IMR-90 (cell line): ENCODE results near the gene AOPEP. TPM values are rescaled to one million over a fixed set of nuclear protein-coding genes. Genes with fewer than 3 reads are reported as not detected.

Source experiments
- ATAC-seq: fragments of 200-7000 bp; cut with Tn5 transposase; 2 replicates; pipeline ENCODE4 v1.9.1; 2020; ENCODE audit warnings: low read depth, mild to moderate bottlenecking, moderate library complexity
- BruUV-seq: library from RNA; stranded (reverse); fragments of 400-500 nt; replicated peaks from 2 replicates; lab custom pipeline; 2021; lab: Mats Ljungman, UMichigan
- CTCF ChIA-PET: fragments of 300-600 bp; formaldehyde crosslinking; extraction: SDS; loops from one replicate; lab custom pipeline; 2021; ENCODE audit warnings: antibody characterized with exemption; lab: Yijun Ruan, JAX
- POLR2A ChIA-PET: fragments of 300-600 bp; sonication (Branson Sonifier 250); formaldehyde crosslinking; loops from one replicate; lab custom pipeline; 2022; ENCODE audit warnings: antibody characterized with exemption; ENCODE audit not compliant: unreplicated experiment; lab: Charles Lee
- DNase-seq: peaks from one replicate; pipeline ENCODE4 v3.0.0; 2013
- H2AFZ ChIP-seq: replicated peaks from 2 replicates; pipeline ENCODE3; 2013; ENCODE audit warnings: low read length, mild to moderate bottlenecking; ENCODE audit not compliant: poor library complexity
- H2AK5ac ChIP-seq: 2 replicates; pipeline ENCODE4 v1.6.1; 2013; ENCODE audit warnings: low read depth, low read length, inconsistent platforms
- H2AK9ac ChIP-seq: replicated peaks from 2 replicates; pipeline ENCODE3; 2013; ENCODE audit warnings: mild to moderate bottlenecking, low read depth, low read length, moderate library complexity; ENCODE audit not compliant: poor library complexity
- H2BK120ac ChIP-seq: 2 replicates; pipeline ENCODE4 v1.6.1; 2013; ENCODE audit warnings: low read depth, low read length, inconsistent platforms
- H2BK15ac ChIP-seq: 3 replicates; pipeline ENCODE4 v1.6.1; 2013; ENCODE audit warnings: low read depth, low read length, inconsistent platforms
- H2BK20ac ChIP-seq: 2 replicates; pipeline ENCODE4 v1.6.1; 2013; ENCODE audit warnings: low read depth, mild to moderate bottlenecking, inconsistent platforms, low read length, moderate library complexity
- H2BK5ac ChIP-seq: 2 replicates; pipeline ENCODE4 v1.6.1; 2013; ENCODE audit warnings: mild to moderate bottlenecking, low read depth, low read length, inconsistent platforms; ENCODE audit not compliant: poor library complexity, severe bottlenecking
- H3K14ac ChIP-seq: replicated peaks from 2 replicates; pipeline ENCODE4 v1.6.1; 2013; ENCODE audit warnings: low read depth, low read length, inconsistent platforms
- H3K18ac ChIP-seq: 2 replicates; pipeline ENCODE4 v1.6.1; 2013; ENCODE audit warnings: low read depth, low read length, control low read depth
- H3K23ac ChIP-seq: 2 replicates; pipeline ENCODE4 v1.6.1; 2013; ENCODE audit warnings: low read depth, low read length, inconsistent platforms
- H3K27ac ChIP-seq: 2 replicates; pipeline ENCODE4 v1.5.1; 2013; ENCODE audit warnings: mild to moderate bottlenecking, control low read depth, low read length; ENCODE audit not compliant: insufficient read depth
- H3K27me3 ChIP-seq: 2 replicates; pipeline ENCODE4 v1.6.1; 2013; ENCODE audit warnings: low read length; ENCODE audit not compliant: control insufficient read depth, insufficient read depth
- H3K36me3 ChIP-seq: 2 replicates; pipeline ENCODE4 v1.6.1; 2013; ENCODE audit warnings: low read length, mixed read lengths; ENCODE audit not compliant: control insufficient read depth, insufficient read depth
- H3K4ac ChIP-seq: 2 replicates; pipeline ENCODE4 v1.6.1; 2013; ENCODE audit warnings: low read depth, low read length, inconsistent platforms
- H3K4me1 ChIP-seq: 2 replicates; pipeline ENCODE4 v1.6.1; 2013; ENCODE audit warnings: low read length, mixed read lengths; ENCODE audit not compliant: control insufficient read depth, insufficient read depth
- H3K4me2 ChIP-seq: 2 replicates; pipeline ENCODE4 v1.6.1; 2013; ENCODE audit warnings: low read depth, mild to moderate bottlenecking, control low read depth, low read length, moderate library complexity
- H3K4me3 ChIP-seq: 2 replicates; pipeline ENCODE4 v1.5.1; 2013; ENCODE audit warnings: low read depth, mild to moderate bottlenecking, control low read depth, low read length, moderate library complexity; ENCODE audit not compliant: insufficient read depth
- H3K56ac ChIP-seq: 2 replicates; pipeline ENCODE4 v1.6.1; 2013; ENCODE audit warnings: low read length, inconsistent platforms; ENCODE audit not compliant: insufficient read depth; ENCODE audit errors: extremely low read depth
- H3K79me1 ChIP-seq, 2 experiments: 2 replicates each; pipeline ENCODE4 v1.6.1; 2013; ENCODE audit warnings: low read length in 2 of 2, inconsistent platforms in 1 of 2, low read depth in 1 of 2
- H3K9ac ChIP-seq: 2 replicates; pipeline ENCODE4 v1.6.1; 2013; ENCODE audit warnings: low read depth, low read length, control low read depth
- H3K9me1 ChIP-seq: 2 replicates; pipeline ENCODE4 v1.6.1; 2013; ENCODE audit warnings: low read length, inconsistent platforms; ENCODE audit not compliant: insufficient read depth
- H3K9me3 ChIP-seq: 2 replicates; pipeline ENCODE4 v1.6.1; 2013; ENCODE audit warnings: low read length; ENCODE audit not compliant: control insufficient read depth, insufficient read depth
- H4K20me1 ChIP-seq: 2 replicates; pipeline ENCODE4 v1.6.1; 2013; ENCODE audit warnings: low read length, inconsistent platforms; ENCODE audit not compliant: insufficient read depth
- H4K5ac ChIP-seq: 2 replicates; pipeline ENCODE4 v1.6.1; 2013; ENCODE audit warnings: mild to moderate bottlenecking, low read depth, low read length, control low read depth
- H4K8ac ChIP-seq, 2 experiments: 2 replicates each; pipeline ENCODE4 v1.6.1; 2013; ENCODE audit warnings: low read depth in 2 of 2, low read length in 2 of 2, control low read depth in 1 of 2, inconsistent platforms in 1 of 2
- H4K91ac ChIP-seq: 2 replicates; pipeline ENCODE4 v1.6.1; 2013; ENCODE audit warnings: low read depth, low read length, inconsistent platforms; ENCODE audit not compliant: insufficient read depth
- BHLHE40 ChIP-seq: fragments of 150-350 bp; IDR thresholded peaks from 2 replicates; pipeline ENCODE4 v1.6.1; 2016; ENCODE audit warnings: mild to moderate bottlenecking, low read depth, low read length
- CEBPB ChIP-seq: IDR thresholded peaks from 2 replicates; pipeline ENCODE4 v1.6.1; 2012; ENCODE audit warnings: low read depth, low read length, improper control_type of control experiment
- CHD1 ChIP-seq: IDR thresholded peaks from 2 replicates; pipeline ENCODE4 v1.6.1; 2012; ENCODE audit warnings: low read depth, low read length, improper control_type of control experiment
- ELK1 ChIP-seq: fragments of 150-350 bp; IDR thresholded peaks from 2 replicates; pipeline ENCODE4 v1.6.1; 2016; ENCODE audit warnings: low read depth, mild to moderate bottlenecking, low read length, moderate library complexity, borderline replicate concordance
- FOS ChIP-seq: fragments of 150-350 bp; IDR thresholded peaks from 2 replicates; pipeline ENCODE4 v1.6.1; 2016; ENCODE audit warnings: low read depth, low read length
- MAFK ChIP-seq: IDR thresholded peaks from 2 replicates; pipeline ENCODE4 v1.6.1; 2012; ENCODE audit warnings: low read depth, low read length, improper control_type of control experiment
- MAZ ChIP-seq: IDR thresholded peaks from 2 replicates; pipeline ENCODE4 v1.6.1; 2012; ENCODE audit warnings: low read depth, mild to moderate bottlenecking, low read length, improper control_type of control experiment, moderate library complexity, borderline replicate concordance
- MXI1 ChIP-seq: IDR thresholded peaks from 2 replicates; pipeline ENCODE4 v1.6.1; 2012; ENCODE audit warnings: low read depth, mild to moderate bottlenecking, low read length, moderate library complexity, borderline replicate concordance
- NFE2L2 ChIP-seq: fragments of 150-350 bp; IDR thresholded peaks from 2 replicates; pipeline ENCODE4 v1.6.1; 2016; ENCODE audit warnings: low read depth, mild to moderate bottlenecking, low read length
- POLR2A ChIP-seq: IDR thresholded peaks from 2 replicates; pipeline ENCODE4 v1.6.1; 2012; ENCODE audit warnings: mild to moderate bottlenecking, low read depth, low read length
- RAD21 ChIP-seq: IDR thresholded peaks from 2 replicates; pipeline ENCODE4 v1.6.1; 2012; ENCODE audit warnings: low read length, improper control_type of control experiment
- RCOR1 ChIP-seq: IDR thresholded peaks from 2 replicates; pipeline ENCODE4 v1.6.1; 2012; ENCODE audit warnings: mild to moderate bottlenecking, low read length, improper control_type of control experiment; ENCODE audit not compliant: insufficient replicate concordance
- RFX5 ChIP-seq: IDR thresholded peaks from 2 replicates; pipeline ENCODE4 v1.8.0; 2012; ENCODE audit warnings: low read depth, mild to moderate bottlenecking, low read length, moderate library complexity
- SMC3 ChIP-seq: fragments of 150-350 bp; IDR thresholded peaks from 2 replicates; pipeline ENCODE4 v1.6.1; 2016; ENCODE audit warnings: low read depth, mild to moderate bottlenecking, antibody characterized with exemption, low read length, moderate library complexity
- WGBS, 2 experiments: methylation state at CpG; one replicate each; pipeline versions ENCODE4 v1.1.5 to v1.1.7; 2013; ENCODE audit warnings: missing lambda C conversion rate in 2 of 2; ENCODE audit not compliant: insufficient read length in 1 of 2; ENCODE audit errors: extremely low coverage in 2 of 2; 5-methylcytosine and 5-hydroxymethylcytosine counted together
- dilution Hi-C: fragments of 300-500 bp; cut with HindIII; formaldehyde crosslinking; loops from one replicate; pipeline ENCODE4 v1.14.3; 2018; ENCODE audit warnings: low sequenced_read_pairs; ENCODE audit not compliant: unreplicated experiment
- in situ Hi-C: fragments of 300-500 bp; cut with MboI; formaldehyde crosslinking; loops from 3 replicates; pipeline ENCODE4 v1.14.3; 2019; ENCODE audit warnings: low sequenced_read_pairs, inconsistent platforms, mixed read lengths
- intact Hi-C: fragments of 100-400 bp; cut with micrococcal nuclease; formaldehyde crosslinking; loops from 2 replicates; pipeline ENCODE4 v1.10.0; 2022
- polyA plus RNA-seq, 3 experiments: library from polyadenylated mRNA; depleted of rRNA; stranded (reverse); fragments of >200 nt; gene quantifications; 2 replicates each; pipeline ENCODE4 v1.2.3, GENCODE V29; 2012; ENCODE audit warnings: low replicate concordance in 1 of 3
- total RNA-seq: library from RNA; depleted of rRNA; stranded (reverse); fragments of >200 nt; gene quantifications from 2 replicates; pipeline ENCODE4 v1.2.3, GENCODE V29; 2012
- TF ChIP-seq, protein P1 (sequence below): conservative IDR thresholded peaks from 2 replicates; pipeline ENCODE4 v1.5.1; 2012; ENCODE audit warnings: mild to moderate bottlenecking, low read depth, low read length, improper control_type of control experiment

The AOPEP gene
- total and polyA plus RNA-seq, 2 of the 4 experiments (the other 2 are of a cell fraction), result 34.9 to 38.7 TPM

- H3K79me1 ChIP-seq, result peaks cover 0 to 9% of the 10 kb centered on the region in 2 experiments; a peak in 1 of 4 replicates
- POLR2A ChIA-PET, result no interaction called here
- DNase-seq (no peak), ATAC-seq (no peak)
- H2BK5ac ChIP-seq, result no peak overlapping the region
- H3K36me3 ChIP-seq, result peaks cover 2% of the 10 kb centered on the region; the same call in 1 of the 2 replicates
- H3K9me1 ChIP-seq, result peaks cover 8% of the 10 kb centered on the region
- H3K14ac ChIP-seq, result peak overlapping the region; percentile 42; the same call in 1 of the 2 replicates
- no peak overlapping the region; the same call in 1 of the 2 replicates for H3K23ac ChIP-seq
- intact Hi-C loops (no loop called here), in situ Hi-C loops (no loop called here), dilution Hi-C loops (no loop called here)
- no peak overlapping the region for H3K9ac ChIP-seq
- no peak overlapping the region for H4K91ac ChIP-seq
- BruUV-seq, result no TSS peak
- peak overlapping the region; percentile 33; the same call in 1 of the 2 replicates for H3K4ac ChIP-seq
- peak overlapping the region; percentile 58; the same call in 1 of the 2 replicates for H3K18ac ChIP-seq
- H2AFZ ChIP-seq, result no peak overlapping the region
- peaks cover 7% of the 10 kb centered on the region; the same call in 1 of the 2 replicates for H4K20me1 ChIP-seq
- H2BK120ac ChIP-seq, result peak overlapping the region; percentile 21; the same call in 1 of the 2 replicates
- WGBS, 2 experiments, result 83% methylated on average over 1 of the region's 7 CpGs; no CpG with 5 or more reads in 1 of the 2 experiments
- H3K27me3 ChIP-seq, result no peaks in the 10 kb centered on the region
- no peak overlapping the region for H2AK9ac ChIP-seq
- peak overlapping the region; percentile 40; the same call in 1 of the 2 replicates for H4K5ac ChIP-seq
- H2AK5ac ChIP-seq, result peak overlapping the region; percentile 69
- H4K8ac ChIP-seq, result no peak overlapping the region; a peak in 1 of 4 replicates
- no peak overlapping the region for H3K56ac ChIP-seq
- CTCF ChIA-PET, result interaction anchor here (1.3 kb wide), 1 partner anchor 310 kb away, joined by 3 read pairs; no protein-coding TSS in a partner anchor
- no peak overlapping the region for H2BK20ac ChIP-seq
- peak overlapping the region; percentile 16; the same call in 1 of the 2 replicates for H3K4me2 ChIP-seq
- peak overlapping the region; percentile 25; the same call in 1 of the 3 replicates for H2BK15ac ChIP-seq
- H3K9me3 ChIP-seq, result no peaks in the 10 kb centered on the region
- H3K4me3 ChIP-seq, result no peak overlapping the region
- H3K27ac ChIP-seq, result no peak overlapping the region
- peaks cover 20% of the 10 kb centered on the region for H3K4me1 ChIP-seq
- TF ChIP-seq NFE2L2, result no peak
- no peak for TF ChIP-seq POLR2A
- no peak for TF ChIP-seq BHLHE40
- no peak for TF ChIP-seq MAFK
- TF ChIP-seq RAD21, result no peak
- no peak for TF ChIP-seq FOS
- TF ChIP-seq, protein P1, sequence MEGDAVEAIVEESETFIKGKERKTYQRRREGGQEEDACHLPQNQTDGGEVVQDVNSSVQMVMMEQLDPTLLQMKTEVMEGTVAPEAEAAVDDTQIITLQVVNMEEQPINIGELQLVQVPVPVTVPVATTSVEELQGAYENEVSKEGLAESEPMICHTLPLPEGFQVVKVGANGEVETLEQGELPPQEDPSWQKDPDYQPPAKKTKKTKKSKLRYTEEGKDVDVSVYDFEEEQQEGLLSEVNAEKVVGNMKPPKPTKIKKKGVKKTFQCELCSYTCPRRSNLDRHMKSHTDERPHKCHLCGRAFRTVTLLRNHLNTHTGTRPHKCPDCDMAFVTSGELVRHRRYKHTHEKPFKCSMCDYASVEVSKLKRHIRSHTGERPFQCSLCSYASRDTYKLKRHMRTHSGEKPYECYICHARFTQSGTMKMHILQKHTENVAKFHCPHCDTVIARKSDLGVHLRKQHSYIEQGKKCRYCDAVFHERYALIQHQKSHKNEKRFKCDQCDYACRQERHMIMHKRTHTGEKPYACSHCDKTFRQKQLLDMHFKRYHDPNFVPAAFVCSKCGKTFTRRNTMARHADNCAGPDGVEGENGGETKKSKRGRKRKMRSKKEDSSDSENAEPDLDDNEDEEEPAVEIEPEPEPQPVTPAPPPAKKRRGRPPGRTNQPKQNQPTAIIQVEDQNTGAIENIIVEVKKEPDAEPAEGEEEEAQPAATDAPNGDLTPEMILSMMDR, result no peak
- TF ChIP-seq CEBPB, result no peak
- TF ChIP-seq SMC3, result no peak
- TF ChIP-seq MAZ, result no peak
- TF ChIP-seq ELK1, result no peak
- no peak for TF ChIP-seq CHD1
- TF ChIP-seq MXI1, result no peak
- TF ChIP-seq RFX5, result no peak
- TF ChIP-seq RCOR1, result no peak
Measured at GRCh38 chr9:94817291-94818177, 91.0 kb downstream of the AOPEP start.
